ENCODE measurements around the gene APPBP2. TPM values are rescaled to one million over a fixed set of nuclear protein-coding genes. Genes with fewer than 3 reads are reported as not detected.

APPBP2 gene
- total RNA-seq, 1 experiment from 2014 or later = 44.9 TPM

DNA sequence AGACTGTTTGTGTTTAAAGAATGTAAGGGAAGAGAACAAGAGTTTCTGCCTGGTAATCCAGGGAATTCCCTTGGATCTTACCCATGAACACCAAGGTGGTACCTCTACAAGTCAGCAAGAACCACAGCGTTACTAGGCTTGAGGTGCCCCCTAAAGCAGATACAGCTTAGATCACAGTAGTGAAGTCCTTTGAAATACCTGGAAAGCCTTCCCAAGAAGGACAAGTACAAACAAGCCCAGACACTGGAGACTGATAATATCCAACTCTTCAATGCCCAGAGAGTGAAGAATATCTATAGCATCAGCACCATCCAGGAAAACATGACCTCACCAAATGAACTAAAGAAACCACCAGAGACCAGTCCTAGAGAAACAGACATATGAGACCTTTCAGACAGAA lies 3.8 kb upstream of the APPBP2 start:
- Histone ChIP-seq H3K27me3 (replicated peaks; ENCODE audit: insufficient read depth, low read depth, low read length, poor library complexity) (no peaks in the 10 kb centered on the region), H3K27ac (ENCODE audit: low read depth, low read length, poor library complexity, severe bottlenecking) (no peak overlapping the region), H3K36me3 (ENCODE audit: insufficient read depth, low read length, poor library complexity, severe bottlenecking) (no peaks in the 10 kb centered on the region), H3K4me3 (ENCODE audit: low read depth, low read length, poor library complexity, severe bottlenecking) (no peak overlapping the region), H3K4me1 (ENCODE audit: insufficient read depth, low read length, poor library complexity, severe bottlenecking) (no peaks in the 10 kb centered on the region), H3K9me3 (ENCODE audit: low read depth, low read length, poor library complexity, severe bottlenecking) (no peaks in the 10 kb centered on the region)
- DNase-seq (ENCODE audit: low spot score) = no peak
- POLR2A ChIA-PET (ENCODE audit: low non-redundant PET) = no interaction called here
- TF ChIP-seq EZH2 (IDR thresholded peaks at IDR 0.05; ENCODE audit: borderline replicate concordance, low read depth, low read length, poor library complexity, severe bottlenecking) (no peak), CTCF (conservative IDR thresholded peaks at IDR 0.05; ENCODE audit: low read depth, low read length) (no peak)
- no TSS peak for BruUV-seq (replicated peaks)
- CTCF ChIA-PET = no interaction called here
- intact Hi-C loops (cut with micrococcal nuclease; ENCODE audit: unreplicated experiment) = no loop called here

- DNase-seq (ENCODE audit: low spot score) = no peak
- CTCF ChIA-PET = no interaction called here
- Histone ChIP-seq H3K27me3 (replicated peaks; ENCODE audit: insufficient read depth, low read depth, low read length, poor library complexity) (no peaks in the 10 kb centered on the region), H3K9me3 (ENCODE audit: low read depth, low read length, poor library complexity, severe bottlenecking) (no peaks in the 10 kb centered on the region), H3K4me1 (ENCODE audit: insufficient read depth, low read length, poor library complexity, severe bottlenecking) (no peaks in the 10 kb centered on the region), H3K36me3 (ENCODE audit: insufficient read depth, low read length, poor library complexity, severe bottlenecking) (no peaks in the 10 kb centered on the region), H3K4me3 (ENCODE audit: low read depth, low read length, poor library complexity, severe bottlenecking) (no peak overlapping the region), H3K27ac (ENCODE audit: low read depth, low read length, poor library complexity, severe bottlenecking) (no peak overlapping the region)
- intact Hi-C loops (cut with micrococcal nuclease; ENCODE audit: unreplicated experiment) = no loop called here
- TF ChIP-seq EZH2 (IDR thresholded peaks at IDR 0.05; ENCODE audit: borderline replicate concordance, low read depth, low read length, poor library complexity, severe bottlenecking) (no peak), CTCF (conservative IDR thresholded peaks at IDR 0.05; ENCODE audit: low read depth, low read length) (no peak)
- POLR2A ChIA-PET (ENCODE audit: low non-redundant PET) = no interaction called here
- BruUV-seq (replicated peaks) = no TSS peak
Observed at GRCh38 chr17:60528828-60529227, 2.8 kb upstream of the APPBP2 start.

DNA sequence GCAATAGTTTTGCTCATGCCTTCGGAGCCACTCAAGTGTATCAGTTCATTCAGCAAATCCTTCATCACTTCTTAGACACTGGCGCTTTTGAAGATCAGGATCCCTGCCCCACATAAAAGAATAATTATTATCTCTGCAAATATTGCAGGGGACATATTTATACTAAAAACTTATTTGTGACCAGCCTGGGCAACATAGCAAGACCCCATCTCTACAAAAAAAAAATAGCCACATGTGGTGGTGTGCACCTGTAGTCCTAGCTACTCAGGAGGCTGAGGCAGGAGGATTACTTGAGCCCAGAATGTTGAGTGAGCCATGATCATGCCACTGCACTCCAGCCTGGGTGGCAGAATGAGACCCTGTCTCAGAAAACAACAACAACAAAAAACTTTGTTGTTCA lies 1.7 kb upstream of the APPBP2 start:
- intact Hi-C loops (cut with micrococcal nuclease; ENCODE audit: unreplicated experiment) = no loop called here
- TF ChIP-seq CTCF (conservative IDR thresholded peaks at IDR 0.05; ENCODE audit: low read depth, low read length) = no peak
- TF ChIP-seq EZH2 (IDR thresholded peaks at IDR 0.05; ENCODE audit: borderline replicate concordance, low read depth, low read length, poor library complexity, severe bottlenecking) = no peak
- no peaks in the 10 kb centered on the region for H3K27me3 ChIP-seq (replicated peaks; ENCODE audit: insufficient read depth, low read depth, low read length, poor library complexity)
- no peaks in the 10 kb centered on the region for H3K9me3 ChIP-seq (ENCODE audit: low read depth, low read length, poor library complexity, severe bottlenecking)
- no peaks in the 10 kb centered on the region for H3K36me3 ChIP-seq (ENCODE audit: insufficient read depth, low read length, poor library complexity, severe bottlenecking)
- ChIA-PET CTCF (no interaction called here), POLR2A (ENCODE audit: low non-redundant PET) (no interaction called here)
- H3K4me3 ChIP-seq (ENCODE audit: low read depth, low read length, poor library complexity, severe bottlenecking) = no peak overlapping the region
- no peak overlapping the region for H3K27ac ChIP-seq (ENCODE audit: low read depth, low read length, poor library complexity, severe bottlenecking)
- no TSS peak for BruUV-seq (replicated peaks)
- DNase-seq (ENCODE audit: low spot score) = no peak
- H3K4me1 ChIP-seq (ENCODE audit: insufficient read depth, low read length, poor library complexity, severe bottlenecking) = peaks cover 5% of the 10 kb centered on the region
